Peyer's patch (tissue), 4 donors: ENCODE measurements around the gene ZBTB37.

Source experiments
- CTCF ChIP-seq, 6 experiments: fragments of 450-650 bp in 4 of 6; fragments of 200-600 bp in 2 of 6; sonication (generic) in 1 of 6; IDR thresholded peaks; one replicate each; pipeline ENCODE4 v1.5.1; 2017 to 2019; ENCODE audit warnings: antibody characterized with exemption in 6 of 6, mild to moderate bottlenecking in 3 of 6, moderate library complexity in 1 of 6
- POLR2A ChIP-seq, 2 donors: fragments of 450-650 bp; IDR thresholded peaks; one replicate each; pipeline ENCODE4 v1.5.1; 2017; ENCODE audit warnings: antibody characterized with exemption in 2 of 2, mild to moderate bottlenecking in 2 of 2, moderate library complexity in 2 of 2

- TF ChIP-seq CTCF (IDR thresholded peaks at IDR 0.05) (no peak), POLR2A (IDR thresholded peaks at IDR 0.05) (peak in 1 of 2 donors; percentile 38)
These were observed 2.3 kb downstream of the ZBTB37 start for GRCh38 chr1:173870252-173871075.
